Thoracic aorta (tissue), 2 donors: ENCODE data around the gene NPEPL1. TPM values are rescaled to one million over a fixed set of nuclear protein-coding genes. Genes with fewer than 3 reads are reported as not detected.

Experiments used
- ATAC-seq: fragments of 150-250 bp; one replicate; pipeline ENCODE4 v1.8.0; 2017; ENCODE audit warnings: low read depth; ENCODE audit not compliant: insufficient number of reproducible peaks, low FRiP score
- DNase-seq: peaks from one replicate; pipeline ENCODE4 v3.0.0-alpha.2; 2020; ENCODE audit warnings: low spot score
- H3K27ac ChIP-seq, 2 donors: fragments of 200-600 bp; sonication (generic); 1 replicate in 1 of 2; 2 replicates in 1 of 2; pipeline ENCODE4 v1.5.1; 2016; ENCODE audit warnings: mild to moderate bottlenecking in 2 of 2, moderate library complexity in 2 of 2
- H3K27me3 ChIP-seq: fragments of 200-600 bp; sonication (generic); replicated peaks from 2 replicates; pipeline ENCODE4 v1.6.0; 2016; ENCODE audit warnings: mild to moderate bottlenecking; ENCODE audit not compliant: insufficient read depth
- H3K36me3 ChIP-seq: fragments of 200-600 bp; sonication (generic); one replicate; pipeline ENCODE4 v1.5.1; 2016
- H3K4me1 ChIP-seq, 2 donors: fragments of 200-600 bp; sonication (generic); 1 replicate in 1 of 2; 2 replicates in 1 of 2; pipeline versions ENCODE4 v1.5.1 to v1.6.0; 2016; ENCODE audit warnings: low read depth in 2 of 2, mild to moderate bottlenecking in 1 of 2; ENCODE audit not compliant: control insufficient read depth in 1 of 2
- H3K4me3 ChIP-seq: fragments of 200-600 bp; sonication (generic); 2 replicates; pipeline ENCODE4 v1.5.1; 2016; ENCODE audit warnings: mild to moderate bottlenecking
- H3K9me3 ChIP-seq: fragments of 200-600 bp; sonication (generic); 2 replicates; pipeline ENCODE4 v1.5.1; 2016
- total RNA-seq, 2 donors: library from RNA; depleted of rRNA; stranded (reverse); fragments of >200 nt; gene quantifications; one replicate each; pipeline versions ENCODE4 v1.1.0 to v1.2.3, GENCODE V29; 2016
- TF ChIP-seq, protein P1 (sequence below): fragments of 200-600 bp; sonication (generic); IDR thresholded peaks from one replicate; pipeline ENCODE4 v1.5.1; 2019; ENCODE audit warnings: antibody characterized with exemption

NPEPL1 gene
- total RNA-seq, 2 donors from 2014 or later, result 47.1 to 59.4 TPM

DNA sequence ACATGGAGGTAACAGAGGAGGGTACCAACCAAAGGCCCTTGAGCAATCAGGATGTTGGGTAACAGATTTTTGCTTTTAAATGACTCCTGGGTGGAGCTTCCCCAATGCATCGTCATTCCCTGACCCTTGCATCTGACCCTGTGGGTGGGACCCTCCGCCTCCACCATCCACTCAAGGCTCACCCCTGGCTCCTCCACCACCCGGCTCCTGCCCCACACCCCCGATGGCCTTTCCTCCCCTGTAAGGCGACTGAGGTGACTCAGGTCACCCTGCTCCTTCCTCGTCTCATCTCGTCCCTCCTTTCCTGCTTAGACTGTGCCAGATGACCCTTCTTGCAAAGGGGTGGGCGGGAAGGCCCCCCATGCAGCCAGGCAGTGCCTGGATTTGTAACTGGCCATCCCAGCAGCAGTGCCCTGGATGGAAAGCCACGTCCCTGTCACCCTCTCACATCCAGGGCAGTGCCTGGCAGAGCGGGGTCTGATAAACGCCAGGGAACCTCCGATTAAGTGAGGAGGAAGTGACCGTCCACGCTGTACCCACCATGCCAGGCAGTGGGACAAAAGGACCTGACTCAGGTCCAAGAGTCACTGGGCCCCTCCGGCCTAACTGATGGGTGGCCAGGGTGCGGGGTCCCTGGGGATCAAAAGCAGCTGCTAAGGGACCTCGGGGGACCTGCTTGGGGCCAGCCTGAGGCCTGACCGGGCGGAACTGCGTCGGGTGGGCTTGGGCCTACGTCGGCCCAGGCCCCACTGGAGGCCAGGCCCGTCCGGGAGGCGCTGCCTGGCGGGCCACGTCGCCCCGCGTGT is 624 bp upstream of the NPEPL1 start:
- ATAC-seq (peak; percentile 3), DNase-seq (no peak)
- H3K36me3 ChIP-seq, result peaks cover 15% of the 10 kb centered on the region
- TF ChIP-seq, protein P1, sequence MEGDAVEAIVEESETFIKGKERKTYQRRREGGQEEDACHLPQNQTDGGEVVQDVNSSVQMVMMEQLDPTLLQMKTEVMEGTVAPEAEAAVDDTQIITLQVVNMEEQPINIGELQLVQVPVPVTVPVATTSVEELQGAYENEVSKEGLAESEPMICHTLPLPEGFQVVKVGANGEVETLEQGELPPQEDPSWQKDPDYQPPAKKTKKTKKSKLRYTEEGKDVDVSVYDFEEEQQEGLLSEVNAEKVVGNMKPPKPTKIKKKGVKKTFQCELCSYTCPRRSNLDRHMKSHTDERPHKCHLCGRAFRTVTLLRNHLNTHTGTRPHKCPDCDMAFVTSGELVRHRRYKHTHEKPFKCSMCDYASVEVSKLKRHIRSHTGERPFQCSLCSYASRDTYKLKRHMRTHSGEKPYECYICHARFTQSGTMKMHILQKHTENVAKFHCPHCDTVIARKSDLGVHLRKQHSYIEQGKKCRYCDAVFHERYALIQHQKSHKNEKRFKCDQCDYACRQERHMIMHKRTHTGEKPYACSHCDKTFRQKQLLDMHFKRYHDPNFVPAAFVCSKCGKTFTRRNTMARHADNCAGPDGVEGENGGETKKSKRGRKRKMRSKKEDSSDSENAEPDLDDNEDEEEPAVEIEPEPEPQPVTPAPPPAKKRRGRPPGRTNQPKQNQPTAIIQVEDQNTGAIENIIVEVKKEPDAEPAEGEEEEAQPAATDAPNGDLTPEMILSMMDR, result no peak
- no peaks in the 10 kb centered on the region for H3K27me3 ChIP-seq
- H3K4me1 ChIP-seq, result peaks cover 21 to 48% of the 10 kb centered on the region in 2 donors
- H3K4me3 ChIP-seq, result peak overlapping the region; percentile 45
- H3K27ac ChIP-seq, result peak overlapping the region; percentile 82 to 88
- H3K9me3 ChIP-seq, result no peaks in the 10 kb centered on the region

DNA sequence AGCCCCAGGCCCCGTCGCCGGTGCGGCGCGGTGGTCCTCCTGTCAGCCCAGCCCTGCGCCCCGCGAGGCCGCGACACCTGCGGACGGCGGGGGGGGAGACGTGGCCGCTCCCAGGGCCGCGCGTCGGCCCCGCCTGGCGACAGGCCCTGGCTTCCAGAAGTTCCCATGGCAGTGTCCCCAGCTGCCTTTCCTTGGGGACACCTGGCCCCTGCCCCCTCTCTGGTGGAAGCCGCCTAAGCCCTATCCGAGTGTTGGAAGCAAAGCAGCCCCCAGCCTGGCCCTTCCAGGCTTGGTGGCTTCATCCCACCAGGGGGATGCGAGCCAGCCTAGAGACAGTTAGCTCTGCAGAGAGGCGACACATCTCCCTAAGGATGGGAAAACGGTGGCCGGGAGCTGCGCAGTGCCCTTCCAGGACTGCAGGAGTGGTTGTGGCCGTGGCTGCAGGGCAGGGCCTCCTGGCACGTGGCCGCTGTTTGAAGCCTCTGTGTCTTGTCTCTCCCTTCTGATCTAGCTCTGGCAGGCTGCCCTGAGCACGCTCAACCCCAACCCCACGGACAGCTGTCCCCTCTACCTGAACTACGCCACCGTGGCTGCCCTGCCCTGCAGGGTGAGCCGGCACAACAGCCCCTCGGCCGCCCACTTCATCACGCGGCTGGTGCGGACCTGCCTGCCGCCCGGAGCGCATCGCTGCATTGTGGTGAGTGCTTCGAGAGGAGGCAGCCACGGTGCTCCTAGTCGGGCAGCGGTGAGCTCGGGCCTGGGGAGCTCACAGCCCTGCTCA is 816 bp downstream of the NPEPL1 start:
- Histone ChIP-seq H3K9me3 (no peaks in the 10 kb centered on the region), H3K27me3 (no peaks in the 10 kb centered on the region), H3K4me1 (peaks cover 21 to 48% of the 10 kb centered on the region in 2 donors), H3K4me3 (peak overlapping the region; percentile 74), H3K27ac (peak overlapping the region; percentile 56 to 70), H3K36me3 (peaks cover 18% of the 10 kb centered on the region)
- ATAC-seq (no peak), DNase-seq (no peak)
- TF ChIP-seq, protein P1, result no peak

DNA sequence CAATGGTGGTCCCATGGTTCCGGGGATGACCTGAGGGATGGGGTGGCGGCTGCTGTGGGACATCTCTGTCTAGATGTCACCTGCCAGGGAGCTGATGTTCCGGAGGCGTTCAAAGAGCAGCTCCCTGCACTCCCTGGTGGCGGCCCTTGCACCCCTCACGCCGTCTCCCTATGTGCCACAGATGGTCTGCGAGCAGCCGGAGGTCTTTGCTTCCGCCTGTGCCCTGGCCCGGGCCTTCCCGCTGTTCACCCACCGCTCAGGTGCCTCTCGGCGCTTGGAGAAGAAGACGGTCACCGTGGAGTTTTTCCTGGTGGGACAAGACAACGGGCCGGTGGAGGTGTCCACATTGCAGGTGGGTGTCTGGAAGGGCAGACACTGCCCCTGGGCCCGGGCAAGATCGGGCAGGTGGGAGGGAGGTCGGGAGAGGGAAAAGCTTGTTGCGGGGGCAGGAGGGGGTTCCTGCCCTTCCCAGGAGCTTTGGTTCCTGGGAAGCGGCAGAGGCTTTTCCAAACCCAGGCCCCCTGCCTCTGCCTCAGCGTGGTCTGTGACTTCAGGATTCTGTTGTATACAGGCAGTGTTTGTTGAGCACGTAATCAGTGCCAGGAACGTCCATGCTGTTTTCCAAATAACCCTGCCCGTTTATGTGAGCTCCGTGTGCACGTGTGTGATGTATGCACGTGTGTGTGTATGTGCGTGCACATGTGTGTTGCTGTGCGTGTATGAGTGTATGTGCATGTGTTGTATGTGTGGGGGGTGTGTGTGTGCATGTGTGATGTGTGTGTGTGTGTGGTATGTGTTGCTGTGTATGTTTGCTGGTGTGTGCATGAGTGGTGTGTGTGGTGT is 1.9 kb downstream of the NPEPL1 start:
- Histone ChIP-seq H3K36me3 (peaks cover 20% of the 10 kb centered on the region), H3K9me3 (no peaks in the 10 kb centered on the region), H3K4me1 (peaks cover 21 to 47% of the 10 kb centered on the region in 2 donors), H3K4me3 (no peak overlapping the region), H3K27ac (no peak overlapping the region), H3K27me3 (no peaks in the 10 kb centered on the region)
- DNase-seq, result no peak
- no peak for ATAC-seq
- TF ChIP-seq, protein P1, result no peak

DNA sequence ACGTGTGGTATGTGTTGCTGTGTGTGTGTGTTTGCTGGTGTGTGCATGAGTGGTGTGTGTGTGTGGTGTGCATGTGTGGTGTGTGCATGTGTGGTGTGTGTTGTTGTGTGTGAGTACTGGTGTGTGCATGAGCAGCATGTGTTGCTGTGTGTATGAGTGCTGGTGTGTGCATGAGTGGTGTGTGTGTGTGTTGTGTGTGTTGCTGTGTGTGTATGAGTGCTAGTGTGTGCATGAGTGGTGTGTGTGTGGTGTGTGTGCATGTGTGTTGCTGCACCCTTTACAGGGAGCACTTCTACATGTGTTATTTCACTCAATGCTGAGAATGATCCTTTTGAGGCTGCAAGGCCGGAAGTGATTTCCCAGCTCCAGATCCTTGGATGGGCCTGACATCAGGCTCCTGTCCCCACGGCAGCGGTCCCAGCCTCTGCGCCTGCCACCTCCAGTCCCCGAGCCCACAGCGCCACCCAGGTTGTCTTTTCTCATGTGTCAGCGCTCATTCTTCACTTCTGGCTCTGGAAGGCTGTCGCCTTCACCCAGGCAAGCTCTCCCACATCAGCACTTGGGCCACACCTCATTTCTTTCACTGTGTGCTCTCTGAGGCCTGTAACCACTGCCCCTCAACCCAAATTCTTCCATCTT is 2.6 kb downstream of the NPEPL1 start:
- peaks cover 27% of the 10 kb centered on the region for H3K36me3 ChIP-seq
- TF ChIP-seq, protein P1, result no peak
- no peaks in the 10 kb centered on the region for H3K27me3 ChIP-seq
- peaks cover 21 to 40% of the 10 kb centered on the region in 2 donors for H3K4me1 ChIP-seq
- no peak overlapping the region for H3K4me3 ChIP-seq
- ATAC-seq (no peak), DNase-seq (no peak)
- no peaks in the 10 kb centered on the region for H3K9me3 ChIP-seq
- H3K27ac ChIP-seq, result no peak overlapping the region
